ENCODE results near the gene PHF5A.

DNA sequence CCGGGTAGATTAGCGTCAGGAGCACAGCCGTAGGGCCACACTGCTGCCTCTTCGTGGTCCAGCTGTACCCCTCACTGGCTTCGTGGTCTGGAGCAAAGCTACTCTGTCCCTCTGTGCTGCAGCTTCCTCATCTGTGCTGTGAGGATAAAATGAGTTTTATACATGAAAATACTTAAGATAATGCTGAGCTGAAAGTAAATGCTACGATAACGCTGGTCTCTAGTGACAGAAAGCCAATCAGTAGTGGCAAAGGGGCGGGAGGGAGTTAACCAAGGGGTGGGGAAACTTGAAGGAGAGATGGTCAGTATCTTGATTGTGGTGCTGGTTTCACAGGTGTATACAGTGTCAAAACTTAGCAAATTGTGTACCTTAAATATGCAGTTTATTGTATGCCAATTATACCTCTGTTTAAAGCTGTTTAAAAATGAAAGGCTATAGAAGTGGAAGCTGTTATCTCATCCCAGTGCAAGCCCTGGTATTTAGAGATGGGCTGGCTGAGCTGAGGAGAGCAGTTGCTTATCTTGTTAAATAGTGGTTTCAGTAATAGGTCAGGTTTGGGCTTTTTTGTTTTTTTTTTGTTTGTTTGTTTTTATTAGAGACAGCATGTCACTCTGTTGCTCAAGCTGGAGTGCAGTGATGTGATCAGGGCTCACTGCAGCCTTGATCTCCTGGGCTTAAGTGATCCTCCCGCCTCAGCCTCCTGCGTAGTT is 37.2 kb upstream of the PHF5A start:
- TF ChIP-seq, protein P1, sequence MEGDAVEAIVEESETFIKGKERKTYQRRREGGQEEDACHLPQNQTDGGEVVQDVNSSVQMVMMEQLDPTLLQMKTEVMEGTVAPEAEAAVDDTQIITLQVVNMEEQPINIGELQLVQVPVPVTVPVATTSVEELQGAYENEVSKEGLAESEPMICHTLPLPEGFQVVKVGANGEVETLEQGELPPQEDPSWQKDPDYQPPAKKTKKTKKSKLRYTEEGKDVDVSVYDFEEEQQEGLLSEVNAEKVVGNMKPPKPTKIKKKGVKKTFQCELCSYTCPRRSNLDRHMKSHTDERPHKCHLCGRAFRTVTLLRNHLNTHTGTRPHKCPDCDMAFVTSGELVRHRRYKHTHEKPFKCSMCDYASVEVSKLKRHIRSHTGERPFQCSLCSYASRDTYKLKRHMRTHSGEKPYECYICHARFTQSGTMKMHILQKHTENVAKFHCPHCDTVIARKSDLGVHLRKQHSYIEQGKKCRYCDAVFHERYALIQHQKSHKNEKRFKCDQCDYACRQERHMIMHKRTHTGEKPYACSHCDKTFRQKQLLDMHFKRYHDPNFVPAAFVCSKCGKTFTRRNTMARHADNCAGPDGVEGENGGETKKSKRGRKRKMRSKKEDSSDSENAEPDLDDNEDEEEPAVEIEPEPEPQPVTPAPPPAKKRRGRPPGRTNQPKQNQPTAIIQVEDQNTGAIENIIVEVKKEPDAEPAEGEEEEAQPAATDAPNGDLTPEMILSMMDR (IDR thresholded peaks at IDR 0.05; ENCODE audit: low read depth, low read length, missing input control): no peak
- TF ChIP-seq, protein P2, sequence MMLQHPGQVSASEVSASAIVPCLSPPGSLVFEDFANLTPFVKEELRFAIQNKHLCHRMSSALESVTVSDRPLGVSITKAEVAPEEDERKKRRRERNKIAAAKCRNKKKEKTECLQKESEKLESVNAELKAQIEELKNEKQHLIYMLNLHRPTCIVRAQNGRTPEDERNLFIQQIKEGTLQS (IDR thresholded peaks at IDR 0.05): no peak
- no peak for TF ChIP-seq SP1 (IDR thresholded peaks at IDR 0.05)

All from liver (tissue), 3 donors.